Measurements from ENCODE around the gene SLC46A1. TPM values are rescaled to one million over a fixed set of nuclear protein-coding genes. Genes with fewer than 3 reads are reported as not detected.

SLC46A1 gene
- total and polyA plus RNA-seq, 10 of the 15 experiments (the other 5 are each of a cell fraction or from before 2014, with no cell fraction given): 1.7 to 6.9 (median 4.0) TPM

DNA sequence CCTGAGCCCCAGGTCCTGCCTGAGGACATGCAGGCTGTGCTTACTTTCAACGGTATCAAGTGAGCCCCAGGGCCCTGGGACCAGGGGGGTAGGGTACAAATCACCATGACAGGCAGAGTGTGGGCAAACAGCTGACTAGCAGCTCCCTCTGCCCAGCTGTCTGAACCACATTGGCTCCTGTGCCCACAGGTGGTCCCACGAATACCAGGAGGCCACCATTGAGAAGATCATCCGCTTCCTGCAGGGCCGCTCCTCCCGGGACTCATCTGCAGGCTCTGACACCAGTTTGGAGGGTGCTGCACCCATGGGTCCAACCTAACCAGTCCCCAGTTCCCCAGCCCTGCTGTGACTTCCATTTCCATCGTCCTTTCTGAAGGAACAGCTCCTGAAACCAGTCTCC lies 10.0 kb downstream of the SLC46A1 start (continued):
- TF ChIP-seq NFYB (IDR thresholded peaks at IDR 0.05; ENCODE audit: insufficient read depth, low read depth, low read length): no peak

DNA sequence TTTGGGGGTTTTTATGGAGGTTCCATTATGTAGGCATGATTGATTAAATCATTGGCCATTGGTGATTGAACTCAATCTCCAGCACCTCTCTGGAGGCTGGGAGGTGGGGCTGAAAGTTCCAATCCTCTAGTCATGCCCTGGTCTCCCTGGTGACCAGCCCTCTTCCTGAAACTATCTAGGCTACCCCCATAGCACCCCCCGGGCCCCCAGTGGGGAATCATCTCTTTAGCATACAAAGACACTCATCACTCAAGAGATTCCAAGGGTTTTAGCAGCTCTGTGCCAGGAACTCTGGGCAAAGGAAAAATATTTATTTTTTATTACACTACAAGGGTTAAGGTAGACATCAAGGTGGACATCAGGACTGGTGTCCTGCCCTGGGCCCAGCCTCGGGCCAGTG lies 10.6 kb downstream of the SLC46A1 start:
- no peak for TF ChIP-seq CREM (IDR thresholded peaks at IDR 0.05; ENCODE audit: low read depth)
- TF ChIP-seq IKZF2 (IDR thresholded peaks at IDR 0.05): no peak
- TF ChIP-seq, protein P1, sequence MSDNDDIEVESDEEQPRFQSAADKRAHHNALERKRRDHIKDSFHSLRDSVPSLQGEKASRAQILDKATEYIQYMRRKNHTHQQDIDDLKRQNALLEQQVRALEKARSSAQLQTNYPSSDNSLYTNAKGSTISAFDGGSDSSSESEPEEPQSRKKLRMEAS (IDR thresholded peaks at IDR 0.05; ENCODE audit: low read depth, low read length): no peak
- no peak for TF ChIP-seq RCOR1 (conservative IDR thresholded peaks at IDR 0.05; ENCODE audit: low read depth, low read length)
- no peak for TF ChIP-seq EED (IDR thresholded peaks at IDR 0.05; ENCODE audit: low read depth)
- Histone ChIP-seq H3K27ac (ENCODE audit: control insufficient read depth, insufficient read depth) (no peak overlapping the region), H3K9me3 (replicated peaks; ENCODE audit: control insufficient read depth, insufficient read depth, low read length) (no peaks in the 10 kb centered on the region), H2AFZ (ENCODE audit: control insufficient read depth, low read depth, low read length) (no peak overlapping the region), H3K9ac (ENCODE audit: control insufficient read depth, insufficient read depth, low read length) (no peak overlapping the region), H3K79me2 (ENCODE audit: control insufficient read depth, insufficient read depth, low read length) (no peaks in the 10 kb centered on the region), H3K36me3 (ENCODE audit: control insufficient read depth in 2 of 2, insufficient read depth in 2 of 2, low read length in 1 of 2) (peaks cover 1 to 11% of the 10 kb centered on the region in 2 experiments), H3K4me1 (ENCODE audit: control insufficient read depth, insufficient read depth, low read length) (no peaks in the 10 kb centered on the region), H3K4me2 (ENCODE audit: control insufficient read depth, insufficient read depth) (no peak overlapping the region), H3K4me3 (no peak overlapping the region), H3K27me3 (replicated peaks in 1 of 2; ENCODE audit: control insufficient read depth in 2 of 2, insufficient read depth in 2 of 2, low read length in 1 of 2) (no peaks in the 10 kb centered on the region), H4K20me1 (ENCODE audit: control insufficient read depth, insufficient read depth) (no peaks in the 10 kb centered on the region)
- DNase-seq (ENCODE audit: low read depth, low spot score) (no peak), ATAC-seq (no peak), FAIRE-seq (no peak)
- BruUV-seq (replicated peaks): no TSS peak
- POLR2A ChIA-PET: interaction anchor here (0.6 kb wide), 1 partner anchor 68 kb away, joined by 3 read pairs; no protein-coding TSS in a partner anchor
- WGBS (ENCODE audit: insufficient coverage, insufficient replicate concordance, low lambda C conversion rate, missing lambda C conversion rate): 29% methylated on average over 2 of the region's 2 CpGs
- SMC1A ChIA-PET (ENCODE audit: uncharacterized antibody, unreplicated experiment): no interaction called here
- CTCF ChIA-PET: interaction anchor here (1.7 kb wide), 1 partner anchor 21 kb away, joined by 3 read pairs; no protein-coding TSS in a partner anchor
- RAD21 ChIA-PET (ENCODE audit: unreplicated experiment): no interaction called here
- in situ Hi-C loops (cut with MboI) (no loop called here), intact Hi-C loops (cut with micrococcal nuclease; ENCODE audit: unreplicated experiment) (no loop called here)
